ENCODE data around the gene TJP2. TPM values are rescaled to one million over a fixed set of nuclear protein-coding genes. Genes with fewer than 3 reads are reported as not detected.

TJP2 gene
- 27.2 and 44.1 TPM in 2 replicates for polyA plus RNA-seq

GRCh38 chr9:69173891-69174615 is at the start of gene TJP2:
TSS of gene TJP2 (plus strand) at chr9:69174277. CDS start at chr9:69174373, 96 bp downstream.

Other genes with a start within 250 kb of the TJP2 start
- not detected in 2 replicates for gene PRKACG, start 160.2 kb upstream of the TJP2 start, polyA plus RNA-seq
- gene FXN, start 138.5 kb upstream of the TJP2 start, polyA plus RNA-seq, result 12.4 and 19.9 TPM in 2 replicates
- 3.5 and 6.7 TPM in 2 replicates for gene ENTREP1, start 150.9 kb downstream of the TJP2 start, polyA plus RNA-seq

Measured in Purkinje cell (primary cell).